Glomerular visceral epithelial cell (primary cell): ENCODE measurements around the gene LRRC1.
"Not testable (repeated sequence)": the region's sequence is repeated elsewhere in the genome, so short reads cannot be mapped to it uniquely, and the experiment has no call there.

Experiments used
- DNase-seq: peaks from one replicate; pipeline ENCODE4 v3.0.0-alpha.2; 2016; ENCODE audit errors: extremely low spot score

LRRC1 gene

GRCh38 chr6:53792973-53793317, 1.9 kb upstream of the LRRC1 start:
- no peak for DNase-seq

- peak; percentile 71 for DNase-seq
These were observed 1.3 kb upstream of the LRRC1 start for GRCh38 chr6:53793318-53794136.

- peak; percentile 87 for DNase-seq
These were observed 577 bp upstream of the LRRC1 start for GRCh38 chr6:53794137-53794719.

- no peak for DNase-seq
These were observed 516 bp downstream of the LRRC1 start for GRCh38 chr6:53795340-53795701.

- DNase-seq = peak; percentile 43
These were observed 1.1 kb downstream of the LRRC1 start for GRCh38 chr6:53795702-53796450.

- DNase-seq = no peak
These were observed 1.6 kb downstream of the LRRC1 start for GRCh38 chr6:53796451-53796780.

- DNase-seq = no peak
These were observed 2.0 kb downstream of the LRRC1 start for GRCh38 chr6:53796791-53797190.

- no peak for DNase-seq
These were observed 2.5 kb downstream of the LRRC1 start for GRCh38 chr6:53797304-53797703.

- no peak for DNase-seq
These were observed 4.5 kb downstream of the LRRC1 start for GRCh38 chr6:53799340-53799739.

GRCh38 chr6:53801022-53801421, 6.2 kb downstream of the LRRC1 start:
- no peak for DNase-seq

- no peak for DNase-seq
These were observed 7.8 kb downstream of the LRRC1 start for GRCh38 chr6:53802582-53802981.

GRCh38 chr6:53803081-53803860, 8.5 kb downstream of the LRRC1 start:
- no peak for DNase-seq

- DNase-seq = no peak
These were observed 10.2 kb downstream of the LRRC1 start for GRCh38 chr6:53805016-53805415.

GRCh38 chr6:53805725-53806124, 10.9 kb downstream of the LRRC1 start:
- DNase-seq = no peak

- not testable (repeated sequence) for DNase-seq
These were observed 12.8 kb downstream of the LRRC1 start for GRCh38 chr6:53807606-53808005.

GRCh38 chr6:53808302-53808881, 13.6 kb downstream of the LRRC1 start:
- DNase-seq = no peak

- no peak for DNase-seq
These were observed 14.9 kb downstream of the LRRC1 start for GRCh38 chr6:53809691-53810090.

- DNase-seq = peak; percentile 64
These were observed 16.3 kb downstream of the LRRC1 start for GRCh38 chr6:53811082-53811481.

- no peak for DNase-seq
These were observed 16.9 kb downstream of the LRRC1 start for GRCh38 chr6:53811746-53812145.

- no peak for DNase-seq
These were observed 18.3 kb downstream of the LRRC1 start for GRCh38 chr6:53813096-53813495.

- no peak for DNase-seq
These were observed 19.0 kb downstream of the LRRC1 start for GRCh38 chr6:53813801-53814200.

GRCh38 chr6:53814353-53814752, 19.5 kb downstream of the LRRC1 start:
- DNase-seq = no peak
